GM12891 (cell line): ENCODE results near the gene MAL.

Experiments used
- DNase-seq: peaks from one replicate; pipeline ENCODE4 v3.0.0; 2011; ENCODE audit warnings: low spot score; ENCODE audit not compliant: insufficient read length
- FAIRE-seq: peaks from 2 replicates; lab custom pipeline; 2011; peaks lifted over from hg19 to GRCh38; lab: Jason Lieb, UNC
- PAX5 ChIP-seq: IDR thresholded peaks from 2 replicates; pipeline ENCODE4 v1.6.1; 2011; ENCODE audit warnings: low read length, moderate library complexity, mild to moderate bottlenecking; ENCODE audit not compliant: insufficient read depth, severe bottlenecking
- POLR2A ChIP-seq: IDR thresholded peaks from 2 replicates; pipeline ENCODE4 v1.6.1; 2011; ENCODE audit warnings: low read depth, low read length, control low read depth
- POLR2AphosphoS5 ChIP-seq: IDR thresholded peaks from 2 replicates; pipeline ENCODE4 v1.6.1; 2011; ENCODE audit warnings: low read depth, low read length, control low read depth
- POU2F2 ChIP-seq: IDR thresholded peaks from 2 replicates; pipeline ENCODE4 v1.6.1; 2011; ENCODE audit warnings: low read depth, mild to moderate bottlenecking, control low read depth, low read length, moderate library complexity
- SPI1 ChIP-seq: IDR thresholded peaks from 2 replicates; pipeline ENCODE4 v1.6.1; 2011; ENCODE audit warnings: low read depth, low read length, control low read depth
- TAF1 ChIP-seq: IDR thresholded peaks from 2 replicates; pipeline ENCODE4 v1.6.1; 2011; ENCODE audit warnings: low read depth, low read length, control low read depth

MAL gene

GRCh38 chr2:95047629-95048510, 22.4 kb downstream of the MAL start:
- no peak for FAIRE-seq
- TF ChIP-seq POLR2AphosphoS5 = no peak
- no peak for TF ChIP-seq TAF1
- no peak for TF ChIP-seq POLR2A
- TF ChIP-seq POU2F2 = no peak
- TF ChIP-seq PAX5 = no peak
- TF ChIP-seq SPI1 = no peak
- DNase-seq = no peak

GRCh38 chr2:95048825-95049682, 23.5 kb downstream of the MAL start:
- FAIRE-seq = no peak
- DNase-seq = no peak
- TF ChIP-seq POU2F2 = no peak
- TF ChIP-seq POLR2A = no peak
- TF ChIP-seq PAX5 = no peak
- no peak for TF ChIP-seq SPI1
- TF ChIP-seq POLR2AphosphoS5 = no peak
- TF ChIP-seq TAF1 = no peak

GRCh38 chr2:95049683-95049955, 24.1 kb downstream of the MAL start:
- FAIRE-seq (no peak), DNase-seq (no peak)
- no peak for TF ChIP-seq POLR2AphosphoS5

GRCh38 chr2:95049961-95050360, 24.5 kb downstream of the MAL start:
- no peak for FAIRE-seq
- no peak for DNase-seq
- TF ChIP-seq POU2F2 (no peak), TAF1 (no peak), POLR2AphosphoS5 (no peak), SPI1 (no peak), POLR2A (no peak), PAX5 (no peak)

- no peak for DNase-seq
- TF ChIP-seq TAF1 (no peak), PAX5 (no peak), POU2F2 (peak; percentile 65; the same call in 1 of the 2 replicates)
- no peak for FAIRE-seq
Observed at GRCh38 chr2:95050385-95051300, 25.1 kb downstream of the MAL start.

GRCh38 chr2:95051626-95052025, 26.1 kb downstream of the MAL start:
- FAIRE-seq (no peak), DNase-seq (no peak)
- no peak for TF ChIP-seq POLR2A
- no peak for TF ChIP-seq POLR2AphosphoS5
- no peak for TF ChIP-seq PAX5
- TF ChIP-seq TAF1 = no peak
- TF ChIP-seq POU2F2 = no peak
- no peak for TF ChIP-seq SPI1

- DNase-seq (no peak), FAIRE-seq (no peak)
- TF ChIP-seq POLR2A (no peak), POU2F2 (no peak), POLR2AphosphoS5 (no peak), SPI1 (no peak), PAX5 (no peak), TAF1 (no peak)
Observed at GRCh38 chr2:95052307-95052706, 26.8 kb downstream of the MAL start.

GRCh38 chr2:95052804-95053479, 27.4 kb downstream of the MAL start:
- TF ChIP-seq SPI1 = no peak
- DNase-seq (no peak), FAIRE-seq (no peak)

- DNase-seq = no peak
- FAIRE-seq = no peak
- TF ChIP-seq TAF1 = no peak
- no peak for TF ChIP-seq PAX5
- no peak for TF ChIP-seq POU2F2
- TF ChIP-seq POLR2A = no peak
- TF ChIP-seq SPI1 = no peak
- no peak for TF ChIP-seq POLR2AphosphoS5
Observed at GRCh38 chr2:95053543-95053942, 28.0 kb downstream of the MAL start.
